Ascending aorta (tissue), 2 donors: ENCODE measurements around the gene CA10. TPM values are rescaled to one million over a fixed set of nuclear protein-coding genes. Genes with fewer than 3 reads are reported as not detected.

Experiments
- DNase-seq, 2 donors: peaks; one replicate each; pipeline ENCODE4 v3.0.0-alpha.2; 2019; ENCODE audit warnings: low spot score in 2 of 2
- H3K27ac ChIP-seq, 2 donors: fragments of 200-600 bp; sonication (generic); one replicate each; pipeline ENCODE4 v1.5.1; 2016 to 2017; ENCODE audit warnings: mild to moderate bottlenecking in 1 of 2
- H3K27me3 ChIP-seq: fragments of 200-600 bp; sonication (generic); one replicate; pipeline ENCODE4 v1.5.1; 2017
- H3K36me3 ChIP-seq, 2 donors: fragments of 200-600 bp; sonication (generic); one replicate each; pipeline ENCODE4 v1.5.1; 2016
- H3K4me1 ChIP-seq, 2 donors: fragments of 200-600 bp; sonication (generic); one replicate each; pipeline ENCODE4 v1.5.1; 2016 to 2017; ENCODE audit warnings: mild to moderate bottlenecking in 1 of 2
- H3K4me3 ChIP-seq, 2 donors: fragments of 200-600 bp; sonication (generic); one replicate each; pipeline ENCODE4 v1.5.1; 2016 to 2017; ENCODE audit warnings: mild to moderate bottlenecking in 1 of 2
- H3K9me3 ChIP-seq, 2 donors: fragments of 200-600 bp; sonication (generic); one replicate each; pipeline ENCODE4 v1.5.1; 2016
- intact Hi-C: fragments of 100-400 bp; cut with DNase I; formaldehyde crosslinking; loops from one replicate; pipeline ENCODE4 v1.15.1; 2023
- total RNA-seq: library from RNA; depleted of rRNA; stranded (reverse); fragments of >200 nt; gene quantifications from one replicate; pipeline ENCODE4 v1.1.0, GENCODE V29; 2016
- TF ChIP-seq, protein P1 (sequence below), 3 experiments: fragments of 200-600 bp in 2 of 3; fragments of 450-650 bp in 1 of 3; sonication (generic) in 2 of 3; IDR thresholded peaks; one replicate each; pipeline ENCODE4 v1.5.1; 2016 to 2019; ENCODE audit warnings: antibody characterized with exemption in 3 of 3, mild to moderate bottlenecking in 1 of 3, moderate library complexity in 1 of 3

Gene CA10
- total RNA-seq, 1 donor from 2014 or later, result not detected

DNA sequence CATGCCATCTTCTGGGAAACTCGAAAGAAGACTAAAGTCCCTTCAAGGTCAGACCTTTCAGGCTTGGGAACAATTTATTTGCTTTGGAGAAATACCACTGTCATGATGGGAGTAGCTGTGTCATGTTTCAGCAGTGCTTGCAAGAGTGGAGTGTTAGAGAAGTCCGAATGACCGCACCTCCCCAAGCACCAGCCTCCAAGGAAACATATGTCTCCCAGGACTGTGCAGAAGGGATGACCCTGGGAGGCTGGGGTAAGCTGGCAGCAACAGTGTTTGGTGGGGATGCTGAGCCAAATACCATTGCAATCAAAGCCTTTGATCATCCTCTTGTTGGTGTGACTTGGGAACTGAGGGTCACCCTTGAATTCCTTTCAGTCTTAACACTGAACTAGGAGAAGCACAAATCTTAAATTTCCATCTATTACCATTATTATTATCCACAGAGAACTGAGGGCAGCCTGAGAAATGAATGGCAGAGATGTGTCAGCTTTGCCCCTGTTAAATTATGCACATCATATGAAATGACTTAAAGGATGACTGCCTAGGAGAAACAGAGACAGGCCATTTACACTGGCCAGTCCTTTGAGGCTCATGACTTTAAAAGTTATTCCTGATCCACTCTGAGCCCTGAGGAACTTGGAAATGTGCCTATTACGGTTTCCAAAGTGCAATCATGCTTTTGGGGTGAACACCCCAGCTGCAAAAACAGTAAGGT is 244.9 kb downstream of the CA10 start:
- Histone ChIP-seq H3K4me3 (no peak overlapping the region), H3K36me3 (no peaks in the 10 kb centered on the region), H3K4me1 (no peaks in the 10 kb centered on the region), H3K27me3 (no peaks in the 10 kb centered on the region), H3K27ac (no peak overlapping the region), H3K9me3 (no peaks in the 10 kb centered on the region)
- no peak for DNase-seq
- intact Hi-C loops, result no loop called here
- TF ChIP-seq, protein P1, sequence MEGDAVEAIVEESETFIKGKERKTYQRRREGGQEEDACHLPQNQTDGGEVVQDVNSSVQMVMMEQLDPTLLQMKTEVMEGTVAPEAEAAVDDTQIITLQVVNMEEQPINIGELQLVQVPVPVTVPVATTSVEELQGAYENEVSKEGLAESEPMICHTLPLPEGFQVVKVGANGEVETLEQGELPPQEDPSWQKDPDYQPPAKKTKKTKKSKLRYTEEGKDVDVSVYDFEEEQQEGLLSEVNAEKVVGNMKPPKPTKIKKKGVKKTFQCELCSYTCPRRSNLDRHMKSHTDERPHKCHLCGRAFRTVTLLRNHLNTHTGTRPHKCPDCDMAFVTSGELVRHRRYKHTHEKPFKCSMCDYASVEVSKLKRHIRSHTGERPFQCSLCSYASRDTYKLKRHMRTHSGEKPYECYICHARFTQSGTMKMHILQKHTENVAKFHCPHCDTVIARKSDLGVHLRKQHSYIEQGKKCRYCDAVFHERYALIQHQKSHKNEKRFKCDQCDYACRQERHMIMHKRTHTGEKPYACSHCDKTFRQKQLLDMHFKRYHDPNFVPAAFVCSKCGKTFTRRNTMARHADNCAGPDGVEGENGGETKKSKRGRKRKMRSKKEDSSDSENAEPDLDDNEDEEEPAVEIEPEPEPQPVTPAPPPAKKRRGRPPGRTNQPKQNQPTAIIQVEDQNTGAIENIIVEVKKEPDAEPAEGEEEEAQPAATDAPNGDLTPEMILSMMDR (IDR thresholded peaks at IDR 0.05), result no peak

- intact Hi-C loops, result no loop called here
- TF ChIP-seq, protein P1 (IDR thresholded peaks at IDR 0.05), result no peak
Observed at GRCh38 chr17:51912939-51913338, 245.6 kb downstream of the CA10 start.

DNA sequence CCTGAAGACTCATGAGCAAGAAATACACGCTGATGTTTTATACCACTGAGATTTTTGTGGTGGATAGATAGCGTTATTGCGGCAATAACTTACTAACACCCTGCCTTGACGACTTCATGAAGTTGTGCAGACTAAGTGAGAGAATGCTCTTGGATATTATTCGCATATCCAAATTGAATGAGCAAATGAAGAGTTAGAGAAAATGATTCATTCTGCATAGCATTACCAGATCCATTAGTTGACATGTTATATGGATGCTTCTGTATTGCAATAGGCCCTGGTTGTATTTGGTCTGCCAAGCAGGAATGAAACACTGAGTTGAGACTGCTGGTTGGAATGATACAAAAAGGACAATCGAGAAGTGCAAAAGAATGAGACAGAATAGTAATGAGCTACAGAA is 247.3 kb downstream of the CA10 start:
- Histone ChIP-seq H3K9me3 (no peaks in the 10 kb centered on the region), H3K4me1 (no peaks in the 10 kb centered on the region), H3K4me3 (no peak overlapping the region), H3K27ac (no peak overlapping the region), H3K36me3 (no peaks in the 10 kb centered on the region), H3K27me3 (no peaks in the 10 kb centered on the region)
- TF ChIP-seq, protein P1 (IDR thresholded peaks at IDR 0.05), result no peak
- no peak for DNase-seq
- intact Hi-C loops, result loop anchor here (2.0 kb wide), 1 partner anchor 14 kb away; no protein-coding TSS in a partner anchor

More at GRCh38 chr17:51912939-51913338, 245.6 kb downstream of the CA10 start:
- no peaks in the 10 kb centered on the region for H3K36me3 ChIP-seq
- H3K9me3 ChIP-seq, result no peaks in the 10 kb centered on the region
- no peaks in the 10 kb centered on the region for H3K27me3 ChIP-seq
- no peak overlapping the region for H3K4me3 ChIP-seq
- no peak overlapping the region for H3K27ac ChIP-seq
- H3K4me1 ChIP-seq, result no peaks in the 10 kb centered on the region
- no peak for DNase-seq

GRCh38 chr17:51909971-51910370 is 248.5 kb downstream of the CA10 start:
- intact Hi-C loops, result loop anchor here (2.0 kb wide), 1 partner anchor 15 kb away; no protein-coding TSS in a partner anchor
- no peaks in the 10 kb centered on the region for H3K36me3 ChIP-seq
- DNase-seq, result no peak
- TF ChIP-seq, protein P1 (IDR thresholded peaks at IDR 0.05), result no peak
- no peaks in the 10 kb centered on the region for H3K27me3 ChIP-seq
- H3K4me1 ChIP-seq, result no peaks in the 10 kb centered on the region
- no peak overlapping the region for H3K27ac ChIP-seq
- no peaks in the 10 kb centered on the region for H3K9me3 ChIP-seq
- no peak overlapping the region for H3K4me3 ChIP-seq

DNA sequence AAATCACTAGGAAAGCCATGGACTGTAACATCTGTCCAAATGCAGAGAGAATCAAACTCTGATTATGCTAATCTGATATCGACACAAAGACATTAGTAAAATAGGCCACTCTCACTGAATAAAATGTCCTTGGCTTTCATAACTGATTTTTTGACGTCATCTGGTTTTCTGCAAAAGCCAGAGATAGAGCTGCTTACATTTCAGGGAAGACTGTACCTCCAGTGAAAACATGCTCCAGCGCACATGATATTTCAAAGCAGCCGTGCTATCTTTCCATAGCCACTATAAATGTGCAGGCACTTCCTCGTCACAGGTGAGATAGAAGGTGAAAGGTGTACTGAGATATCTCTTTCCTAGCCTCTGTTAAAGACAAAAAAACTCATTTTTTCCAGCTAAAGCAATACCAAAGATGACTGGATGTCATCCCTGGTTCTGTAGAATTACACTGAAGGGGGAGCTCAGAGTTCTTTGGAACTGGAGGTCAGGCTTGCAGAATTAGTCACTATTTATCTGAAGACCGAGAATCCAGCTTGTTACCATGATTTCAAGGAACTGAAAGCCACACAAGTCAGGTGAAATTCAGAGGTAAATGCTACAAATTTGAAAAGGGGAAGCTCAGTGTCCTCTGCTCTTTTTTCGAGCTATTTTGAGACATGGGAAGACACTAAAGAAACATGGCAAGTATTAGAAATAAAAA is 249.5 kb downstream of the CA10 start:
- Histone ChIP-seq H3K36me3 (no peaks in the 10 kb centered on the region), H3K27ac (no peak overlapping the region), H3K9me3 (no peaks in the 10 kb centered on the region), H3K4me3 (no peak overlapping the region), H3K4me1 (no peaks in the 10 kb centered on the region), H3K27me3 (no peaks in the 10 kb centered on the region)
- no peak for DNase-seq
- intact Hi-C loops, result no loop called here
- TF ChIP-seq, protein P1 (IDR thresholded peaks at IDR 0.05), result no peak
